GM19468 (cell line): Measurements from ENCODE around the gene THSD8.

ENCODE experiments used
- ATAC-seq: cut with Tn5 transposase; IDR thresholded peaks from one replicate; pipeline ENCODE4 v1.9.1; 2021; ENCODE audit warnings: mild to moderate bottlenecking, moderate library complexity, moderate number of reproducible peaks; ENCODE audit not compliant: unreplicated experiment; ENCODE audit errors: extremely low read depth

Gene THSD8

DNA sequence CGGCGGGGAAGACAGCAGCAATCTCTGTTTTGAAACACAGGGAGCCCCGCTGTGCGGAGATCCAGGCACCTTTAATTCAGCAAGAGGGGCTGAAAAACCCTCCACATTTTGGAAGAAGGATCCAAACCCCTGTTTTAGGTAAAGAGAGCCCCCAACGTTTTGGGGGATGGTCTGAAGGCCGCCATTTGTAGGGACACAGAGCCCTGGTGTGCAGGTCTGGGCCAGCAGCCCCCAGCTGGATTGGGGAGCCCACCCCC lies 23.0 kb upstream of the THSD8 start:
- no peak for ATAC-seq

DNA sequence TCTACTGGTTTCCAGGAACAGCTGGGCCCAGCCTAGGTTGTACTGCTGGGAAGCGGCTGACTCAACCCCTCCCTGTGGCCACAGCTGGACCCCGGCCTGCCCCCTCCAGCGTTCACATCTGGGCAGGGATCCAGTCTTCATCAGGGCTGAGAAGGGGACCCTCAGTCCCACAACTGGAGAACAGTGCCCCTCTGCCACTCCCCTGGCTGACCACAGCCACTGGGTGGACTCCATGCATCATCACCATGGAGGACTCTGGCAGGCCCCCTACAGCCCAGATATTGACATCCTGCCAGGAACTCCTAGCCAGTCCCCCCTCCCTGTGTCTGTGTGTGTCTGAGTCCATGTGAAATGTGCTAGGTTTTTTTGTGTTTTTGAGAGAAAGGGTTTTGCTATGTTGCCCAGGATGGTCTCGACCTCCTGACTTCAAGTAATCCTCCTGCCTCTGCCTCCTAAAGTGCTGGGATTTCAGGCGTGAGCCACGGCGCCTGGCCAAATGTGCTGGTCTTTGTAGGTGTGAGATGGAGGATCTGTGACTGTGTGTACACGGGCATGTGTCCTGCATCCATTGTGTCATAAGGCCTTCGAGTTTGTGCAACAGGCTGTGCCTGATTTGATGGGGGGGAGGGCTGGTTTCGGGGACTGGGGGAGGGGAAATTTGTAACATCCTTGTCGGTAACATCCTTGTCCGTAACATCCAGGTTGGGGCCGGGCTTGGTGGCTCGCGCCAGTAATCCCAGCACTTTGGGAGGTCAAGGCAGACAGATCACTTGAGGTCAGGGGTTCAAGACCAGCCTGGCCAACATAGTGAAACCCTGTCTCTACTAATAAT lies 22.5 kb upstream of the THSD8 start:
- no peak for ATAC-seq

DNA sequence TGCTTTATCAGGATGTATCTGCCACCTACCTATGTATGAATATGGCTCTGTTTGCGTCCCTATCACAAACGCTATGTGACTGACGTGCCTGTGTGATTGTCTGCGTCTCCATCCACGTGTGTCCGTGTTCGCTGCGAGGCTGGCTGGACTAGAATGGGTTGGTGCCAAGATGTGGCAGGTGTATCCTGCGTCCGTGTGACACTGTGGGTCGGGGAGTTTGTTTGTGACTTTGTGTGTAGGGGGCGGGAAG lies 19.8 kb upstream of the THSD8 start:
- no peak for ATAC-seq

DNA sequence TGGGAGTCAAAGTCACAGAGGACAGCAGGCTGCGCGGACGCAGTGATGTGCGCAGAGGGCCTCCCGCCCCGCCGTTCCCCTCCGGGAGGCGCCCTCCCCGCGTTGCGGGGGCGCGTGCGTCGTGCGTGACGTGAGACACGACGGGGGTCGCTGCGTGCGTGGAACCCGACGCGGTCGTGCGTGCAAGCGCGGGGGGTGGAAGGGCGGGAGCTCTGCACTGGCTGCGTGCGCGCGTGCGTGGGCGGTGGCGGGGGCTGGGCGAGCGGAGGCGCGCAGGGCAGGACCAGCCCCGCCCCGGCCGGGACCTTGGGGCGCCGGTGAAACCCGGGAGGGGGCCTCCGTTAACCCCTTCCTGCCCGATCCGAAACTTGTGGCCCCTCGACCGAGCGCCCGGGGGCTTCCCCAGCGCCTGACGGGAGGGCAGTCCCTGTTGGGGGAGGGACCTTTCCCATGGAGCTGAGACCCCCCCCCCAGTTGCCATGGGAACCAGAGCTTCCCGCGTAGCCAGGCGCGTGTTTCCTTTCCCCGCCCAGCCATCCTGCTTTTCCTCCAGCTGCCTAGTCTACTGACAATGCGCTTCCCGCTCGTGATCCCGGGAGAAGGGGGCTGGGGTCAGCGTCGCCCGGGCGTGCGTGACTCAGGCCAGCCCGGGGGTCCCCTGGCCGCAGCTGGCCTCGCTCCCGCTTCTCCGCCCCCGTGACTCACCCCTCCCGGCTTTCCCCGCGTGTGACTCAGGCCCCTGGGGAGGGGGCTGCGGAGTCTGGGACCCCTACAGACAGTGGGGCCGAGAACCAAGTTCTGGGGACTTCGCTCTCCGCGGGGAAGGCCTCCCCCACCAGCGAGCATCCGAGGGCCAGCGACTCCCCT lies 19.2 kb upstream of the THSD8 start:
- ATAC-seq, result peak; percentile 29

DNA sequence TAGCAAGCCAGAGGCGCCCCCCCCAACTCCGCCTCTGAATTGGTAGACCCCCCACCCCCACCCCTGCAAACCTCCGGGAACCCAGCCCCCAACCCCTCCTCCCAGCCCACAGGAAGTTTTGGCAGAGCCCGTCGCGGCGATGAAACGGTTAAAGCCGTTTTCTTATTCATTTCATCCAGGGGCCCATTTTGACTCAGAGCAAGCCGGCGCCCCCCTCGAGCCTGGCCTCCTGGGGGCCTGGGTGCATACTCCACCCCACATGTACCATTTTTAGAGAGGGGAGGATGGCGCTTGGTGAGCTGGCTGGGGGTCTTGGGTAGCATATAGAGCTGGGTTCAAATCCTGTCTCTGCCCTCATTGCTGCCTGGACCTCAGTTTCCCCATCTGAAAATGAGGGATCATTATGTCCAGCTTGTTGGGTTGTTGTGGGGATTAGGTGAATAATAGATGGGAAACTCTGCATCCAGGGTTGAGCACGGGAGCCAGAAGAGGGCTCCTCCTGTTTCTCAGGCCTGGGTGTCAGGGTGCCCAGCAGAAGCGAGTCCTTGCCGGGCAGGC lies 18.5 kb upstream of the THSD8 start:
- no peak for ATAC-seq

DNA sequence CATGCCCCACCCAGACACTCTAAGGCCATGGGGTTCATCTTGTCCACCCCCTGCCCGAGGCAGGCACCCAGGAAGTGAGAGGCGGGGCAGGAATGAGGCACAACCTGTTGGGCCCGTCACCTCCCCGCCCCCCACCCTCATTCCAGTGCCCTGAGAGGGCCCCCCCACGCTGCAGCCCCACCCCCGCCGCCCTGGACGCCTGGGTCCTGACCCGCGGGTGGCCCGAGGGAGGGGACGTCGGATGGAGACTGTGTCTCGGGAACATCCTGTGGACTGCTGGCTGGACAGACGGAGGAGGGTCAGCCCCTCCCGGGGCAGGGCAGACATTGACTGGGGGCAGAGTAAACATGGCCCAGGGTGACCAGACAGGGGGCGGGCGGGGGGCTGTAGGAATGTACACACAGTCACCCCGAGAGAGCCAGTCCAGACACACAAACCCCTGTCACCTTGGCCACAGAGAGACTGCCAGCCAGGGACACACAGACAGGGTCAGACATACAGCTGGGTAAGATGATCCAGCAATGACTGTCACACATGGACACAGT lies 17.9 kb upstream of the THSD8 start:
- no peak for ATAC-seq

DNA sequence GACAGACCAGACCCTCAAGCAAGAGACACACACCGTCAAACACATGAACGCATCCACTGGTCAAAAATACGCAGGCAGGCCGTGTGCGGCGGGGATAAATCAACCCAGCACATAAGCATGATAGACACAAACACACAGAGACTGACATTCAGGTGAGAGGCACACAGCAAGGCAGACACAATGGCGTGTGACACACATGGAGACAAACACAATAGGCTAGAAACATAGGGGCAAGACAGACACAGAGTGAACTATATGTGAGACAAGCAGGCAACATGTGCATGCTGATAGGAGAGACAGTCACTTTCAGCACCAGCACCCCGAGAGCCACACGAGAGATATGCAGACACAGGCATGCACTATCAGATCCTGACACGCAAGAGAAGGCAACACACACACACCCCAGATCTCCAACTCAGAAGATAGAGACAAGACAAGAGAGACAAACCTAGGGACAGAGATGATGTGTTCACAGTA lies 17.4 kb upstream of the THSD8 start:
- ATAC-seq, result no peak

DNA sequence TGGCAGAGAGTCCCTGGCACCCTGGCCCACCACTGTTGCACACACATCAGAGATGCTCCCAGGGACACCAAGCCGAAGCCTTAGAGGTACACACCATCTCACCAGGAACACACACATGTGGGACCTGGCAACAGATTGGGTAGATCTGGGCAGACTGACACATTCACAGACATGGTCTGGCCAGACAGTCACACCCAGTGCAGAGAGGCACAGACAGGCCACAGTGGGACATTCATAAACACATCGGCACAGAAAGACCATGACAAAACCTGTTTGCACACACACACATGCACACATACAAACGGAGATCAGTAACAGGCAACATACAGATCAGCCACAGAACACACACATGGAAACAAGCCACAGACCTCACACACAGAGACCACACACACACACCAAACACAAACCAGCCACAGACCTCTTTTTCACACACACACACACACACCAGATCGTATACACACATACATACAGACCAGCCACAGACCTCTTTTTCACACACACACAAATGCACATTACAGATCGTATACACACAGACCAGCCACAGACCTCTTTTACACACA lies 16.9 kb upstream of the THSD8 start:
- ATAC-seq, result no peak

DNA sequence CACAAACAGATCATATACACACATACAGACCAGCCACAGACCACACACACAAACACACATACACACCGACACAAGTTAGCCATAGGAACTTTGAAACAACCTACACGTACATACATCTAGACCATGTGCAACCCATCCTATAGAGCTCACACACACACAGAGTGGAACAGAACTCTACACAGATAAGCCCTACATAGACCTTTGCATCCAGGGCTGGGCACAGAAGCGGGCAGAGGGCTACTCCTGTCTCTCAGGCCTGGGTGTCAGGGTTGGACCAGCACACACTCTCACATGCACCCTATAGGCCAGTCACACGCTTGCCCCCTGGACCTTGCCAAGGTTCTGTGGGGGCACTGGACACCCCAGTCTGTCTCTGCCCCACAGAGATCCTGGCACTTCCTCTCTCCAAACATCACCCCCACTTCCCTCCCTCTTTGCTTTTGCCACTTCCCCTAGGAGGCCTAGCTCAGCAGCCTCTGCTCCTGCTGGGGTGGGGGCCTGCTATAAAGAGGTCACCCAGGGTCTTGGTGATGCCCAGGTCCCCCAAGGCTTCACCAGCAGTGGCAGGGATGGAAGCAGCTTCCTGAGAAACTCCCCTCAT lies 16.3 kb upstream of the THSD8 start:
- ATAC-seq, result no peak

DNA sequence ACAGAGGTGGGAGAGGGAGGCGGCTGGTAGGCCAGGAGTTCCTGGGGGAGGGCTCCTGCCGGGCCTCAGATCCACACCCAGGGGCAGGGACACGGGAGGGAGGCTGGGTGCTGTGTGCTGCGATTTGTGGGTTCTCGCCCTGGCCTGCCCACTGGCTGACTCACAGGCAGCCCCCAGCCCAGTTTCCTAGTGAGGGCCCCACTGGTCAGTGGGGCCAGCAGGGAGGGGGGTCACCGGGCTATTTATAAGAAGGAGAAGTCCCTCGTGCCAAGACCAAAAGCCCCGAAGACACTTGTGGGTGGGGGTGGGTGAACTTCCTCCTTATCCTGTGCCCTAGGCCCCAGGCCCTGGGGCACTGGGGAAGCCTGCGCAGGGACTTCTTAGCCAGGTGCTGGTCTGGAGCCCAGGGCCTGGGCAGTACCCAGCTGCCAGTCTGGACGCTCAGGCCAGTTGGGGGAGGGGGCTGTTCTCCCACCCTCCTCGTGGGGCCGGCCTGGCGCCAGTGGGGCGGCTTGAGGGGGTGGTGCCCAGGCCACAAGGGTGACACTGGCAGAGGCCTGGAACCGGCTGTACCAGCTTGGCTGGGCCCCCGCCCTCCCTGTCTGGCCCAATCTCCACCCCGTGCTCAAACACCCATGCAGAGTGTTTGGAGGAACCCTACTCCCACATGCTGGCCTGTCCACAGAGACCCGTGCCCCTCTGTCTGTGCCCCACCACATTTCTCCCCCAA lies 15.6 kb upstream of the THSD8 start:
- no peak for ATAC-seq

DNA sequence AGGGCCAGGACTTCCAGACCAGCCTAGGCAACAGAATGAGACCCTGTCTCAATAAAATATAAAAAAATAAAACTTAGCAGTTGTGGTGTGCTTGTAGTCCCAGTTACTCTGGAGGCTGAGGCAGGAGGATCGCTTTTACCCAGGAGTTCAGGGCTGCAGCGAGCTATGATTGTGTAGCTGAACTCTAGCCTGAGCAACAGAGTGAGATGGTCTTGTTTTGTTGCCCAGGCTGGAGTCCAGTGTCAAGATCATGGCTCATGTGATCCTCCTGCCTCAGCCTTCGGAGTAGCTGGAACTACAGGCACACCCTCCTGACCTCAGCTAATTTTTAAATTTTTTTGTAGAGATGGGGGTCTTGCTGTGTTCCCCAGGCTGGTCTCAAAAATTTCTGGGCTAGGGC lies 14.9 kb upstream of the THSD8 start:
- no peak for ATAC-seq

DNA sequence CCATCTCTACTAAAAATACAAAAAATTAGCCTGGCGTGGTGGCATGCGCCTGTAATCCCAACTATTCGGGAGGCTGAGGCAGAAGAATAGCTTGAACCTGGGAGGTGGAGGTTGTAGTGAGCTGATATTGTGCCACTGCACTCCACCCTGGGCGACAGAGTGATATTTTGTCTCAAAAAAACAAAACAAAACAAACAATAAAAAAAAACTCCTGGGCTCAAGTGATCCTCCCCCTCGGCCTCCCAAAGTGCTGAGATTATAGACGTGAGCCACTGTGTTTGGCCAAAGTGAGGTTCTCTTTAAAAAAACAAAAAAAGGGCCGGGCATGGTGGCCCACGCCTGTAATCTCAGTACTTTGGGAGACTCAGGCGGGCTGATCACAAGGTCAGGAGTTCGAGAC lies 14.4 kb upstream of the THSD8 start:
- ATAC-seq, result no peak

DNA sequence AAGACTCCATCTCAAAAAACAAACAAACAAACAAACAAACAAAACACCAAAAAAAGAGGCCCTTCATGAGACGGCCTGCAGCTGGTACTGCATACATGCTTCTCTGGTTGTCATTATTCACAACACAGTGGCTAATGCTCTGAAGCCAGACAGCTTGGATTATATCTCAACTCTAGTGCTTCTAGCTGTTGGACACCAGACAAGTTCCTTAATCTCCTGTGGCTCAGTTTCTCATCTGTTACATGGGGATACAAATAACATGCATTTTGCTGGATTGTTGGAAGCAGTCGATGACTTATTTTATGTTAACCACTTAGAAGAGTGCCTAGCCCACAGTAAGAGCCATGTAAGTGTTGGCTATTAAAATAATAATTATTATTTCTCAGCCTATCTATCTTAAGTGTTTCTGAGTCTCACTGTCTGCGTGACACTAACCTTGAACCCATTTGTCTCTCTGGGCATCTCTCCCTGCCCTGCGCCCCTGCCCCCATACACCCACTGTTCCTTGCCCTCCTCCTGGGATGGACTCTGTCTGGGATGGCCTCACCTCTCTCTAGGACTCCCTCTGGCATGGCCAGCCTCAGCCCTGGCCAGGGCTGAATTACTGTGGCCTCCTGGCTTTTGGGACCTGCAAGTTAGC lies 13.7 kb upstream of the THSD8 start:
- no peak for ATAC-seq

DNA sequence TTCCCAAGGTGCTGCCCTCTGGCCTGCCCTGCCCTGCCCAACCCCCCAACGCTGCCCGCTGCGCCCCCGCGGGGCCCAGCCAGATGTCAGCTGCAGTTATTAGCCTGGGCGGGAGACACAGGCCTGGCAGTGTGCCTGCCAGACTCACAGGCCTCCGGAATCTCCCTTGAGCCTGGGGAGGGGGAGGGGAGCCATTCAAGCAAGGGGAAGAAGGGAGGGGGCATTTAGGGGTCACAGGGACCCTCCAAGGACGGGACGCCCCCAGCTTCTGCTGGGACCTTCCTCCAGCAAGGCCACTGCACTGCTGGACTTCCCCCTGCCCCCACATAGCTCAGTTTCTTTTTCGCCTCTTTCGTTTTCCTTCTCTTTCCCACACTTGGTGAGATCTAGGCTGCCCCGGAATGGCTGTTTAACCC lies 13.2 kb upstream of the THSD8 start:
- ATAC-seq, result no peak

DNA sequence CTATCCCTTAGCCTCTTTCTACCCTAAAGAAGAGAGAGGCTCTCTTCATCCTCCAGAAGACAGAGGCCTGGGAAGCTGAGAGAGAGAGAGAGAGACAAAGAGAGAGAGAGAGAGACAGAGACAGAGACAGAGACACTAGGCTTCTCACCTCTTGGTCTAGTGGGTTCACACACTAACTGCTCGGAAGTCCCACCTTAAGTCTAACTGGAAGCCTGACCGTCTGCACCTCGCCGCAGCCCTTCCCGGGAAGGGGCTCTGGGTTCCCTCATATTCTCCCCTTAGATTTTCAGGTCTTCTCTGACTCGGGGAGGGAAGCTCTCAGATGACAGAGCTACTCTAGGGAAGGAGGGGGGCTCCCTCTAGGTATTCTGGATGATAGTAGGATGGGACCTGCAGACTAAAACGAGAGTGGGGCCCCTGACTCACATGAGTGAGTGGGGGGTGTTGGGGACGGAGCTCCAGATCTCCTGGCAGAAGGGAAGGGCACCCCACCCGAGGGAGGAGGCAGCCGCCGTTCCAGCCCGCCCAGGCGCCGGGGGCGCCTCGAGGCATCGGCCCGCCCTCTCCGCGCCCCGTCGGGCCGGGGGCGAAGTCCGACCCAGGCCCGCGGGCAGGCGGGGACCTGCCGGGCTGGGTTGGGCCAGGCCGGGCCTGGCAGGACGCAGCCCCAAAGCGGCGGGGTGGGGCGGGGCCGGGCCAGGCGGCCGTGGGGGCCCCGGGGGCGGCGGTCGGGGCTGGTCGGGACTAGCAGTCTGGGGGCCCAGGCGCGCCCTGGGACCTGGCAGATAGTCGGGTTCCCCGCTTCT lies 12.6 kb upstream of the THSD8 start:
- ATAC-seq, result peak; percentile 0

DNA sequence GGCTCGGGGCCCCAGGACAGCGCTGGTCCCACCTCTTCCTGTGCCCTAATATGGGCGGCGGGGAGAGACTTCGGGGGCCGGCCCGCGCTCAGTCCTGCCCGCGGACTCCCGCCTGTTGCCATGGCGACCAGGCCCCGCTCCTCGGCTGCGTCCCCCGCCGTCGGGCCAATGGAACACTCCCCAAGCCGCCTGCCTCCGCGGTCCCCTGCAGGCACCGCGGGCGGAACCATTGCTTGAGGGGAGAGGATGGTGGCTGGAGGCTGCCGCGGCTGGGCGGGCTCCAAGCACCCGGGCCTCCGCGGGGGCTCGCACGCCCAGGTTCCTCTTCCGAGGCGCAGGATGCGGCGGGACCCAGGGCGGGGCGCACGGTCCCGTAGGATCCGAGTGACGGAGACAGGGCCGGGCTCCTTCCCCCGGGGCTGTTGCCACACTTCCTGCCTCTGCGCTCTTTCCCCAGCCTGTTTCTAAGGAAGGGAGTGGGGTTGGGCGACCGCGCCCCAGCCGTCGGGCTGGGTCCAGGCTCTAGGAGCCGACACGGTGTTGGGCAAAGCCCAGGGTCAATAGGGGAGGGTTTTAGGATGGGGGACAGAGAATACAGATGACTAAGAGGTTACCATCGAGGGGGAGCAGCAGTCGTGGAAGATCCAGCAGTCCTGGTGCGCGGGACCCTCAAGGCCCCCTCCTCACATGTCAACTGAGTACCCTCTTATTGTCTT lies 11.8 kb upstream of the THSD8 start:
- ATAC-seq, result peak; percentile 14

DNA sequence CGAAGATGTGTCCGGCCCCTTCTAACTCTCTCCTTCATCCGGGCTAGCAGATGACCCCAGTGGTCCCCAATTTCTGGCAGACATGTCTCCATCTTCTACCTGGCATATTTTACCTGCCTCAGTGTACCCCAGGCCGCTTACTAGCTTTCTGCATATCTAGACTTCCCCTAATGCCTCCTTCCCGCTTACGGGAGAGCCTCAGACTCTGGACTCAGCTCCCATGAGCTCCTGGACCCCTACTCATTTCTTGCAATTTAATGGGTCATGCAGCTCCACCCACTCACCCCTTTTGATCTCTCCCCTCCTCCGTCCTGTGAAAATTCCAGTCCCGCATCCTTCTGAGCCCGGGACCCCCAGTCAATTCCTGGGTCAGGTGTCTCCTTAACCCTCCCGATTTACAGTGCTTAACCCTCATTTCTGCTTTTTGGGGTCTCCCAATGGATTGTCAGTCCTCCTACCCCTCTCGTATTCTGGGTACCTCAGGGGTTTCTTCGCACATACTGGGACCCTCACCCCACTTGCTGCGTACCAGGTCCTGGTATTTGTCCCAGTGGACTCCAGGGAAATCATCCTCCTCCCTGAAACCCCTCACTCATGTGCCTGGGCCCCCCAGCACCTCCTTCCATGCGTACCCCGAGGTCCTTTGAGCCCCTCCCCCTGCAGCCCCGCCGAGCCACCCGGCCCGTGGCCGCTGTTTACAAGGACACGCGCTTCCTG lies 11.1 kb upstream of the THSD8 start:
- no peak for ATAC-seq
